GM23338 (cell line): ENCODE results near the gene PAH. TPM values are rescaled to one million over a fixed set of nuclear protein-coding genes. Genes with fewer than 3 reads are reported as not detected.

Source experiments
- ATAC-seq: fragments of 200-7000 bp; cut with Tn5 transposase; 3 replicates; pipeline ENCODE4 v1.9.1; 2020
- DNase-seq: peaks from one replicate; pipeline ENCODE4 v3.0.0-alpha.2; 2015; ENCODE audit warnings: low spot score
- H2AFZ ChIP-seq: fragments of 200-600 bp; sonication (generic); 2 replicates; pipeline ENCODE4 v1.8.0; 2016; ENCODE audit warnings: antibody characterized with exemption, mild to moderate bottlenecking, moderate library complexity
- H3F3A ChIP-seq: fragments of 200-600 bp; sonication (generic); replicated peaks from 2 replicates; pipeline ENCODE4 v1.8.0; 2017; ENCODE audit warnings: antibody characterized with exemption, mixed run types, low read depth
- H3K27ac ChIP-seq: fragments of 200-600 bp; sonication (generic); 2 replicates; pipeline ENCODE4 v1.6.1; 2016; ENCODE audit warnings: low read depth
- H3K27me3 ChIP-seq: fragments of 200-600 bp; sonication (generic); 2 replicates; pipeline ENCODE4 v1.8.0; 2016; ENCODE audit warnings: mild to moderate bottlenecking, mixed run types, moderate library complexity; ENCODE audit not compliant: insufficient read depth
- H3K36me3 ChIP-seq: fragments of 200-600 bp; sonication (generic); 2 replicates; pipeline ENCODE4 v1.8.0; 2016; ENCODE audit warnings: mild to moderate bottlenecking; ENCODE audit not compliant: insufficient read depth
- H3K4me1 ChIP-seq: fragments of 200-600 bp; sonication (generic); 2 replicates; pipeline ENCODE4 v1.8.0; 2016; ENCODE audit warnings: mild to moderate bottlenecking, moderate library complexity; ENCODE audit not compliant: insufficient read depth
- H3K4me2 ChIP-seq: fragments of 200-600 bp; sonication (generic); 2 replicates; pipeline ENCODE4 v1.7.1; 2017; ENCODE audit warnings: mixed run types
- H3K4me3 ChIP-seq: fragments of 200-600 bp; sonication (generic); 2 replicates; pipeline ENCODE4 v1.6.1; 2016; ENCODE audit warnings: mixed run types
- H3K79me2 ChIP-seq: fragments of 200-600 bp; sonication (generic); replicated peaks from 2 replicates; pipeline ENCODE4 v1.8.0; 2017; ENCODE audit warnings: mild to moderate bottlenecking; ENCODE audit not compliant: insufficient read depth
- H3K9me2 ChIP-seq: fragments of 200-600 bp; sonication (generic); 2 replicates; pipeline ENCODE4 v1.8.0; 2017; ENCODE audit not compliant: insufficient read depth
- H4K20me1 ChIP-seq: fragments of 200-600 bp; sonication (generic); replicated peaks from 2 replicates; pipeline ENCODE4 v1.8.0; 2017; ENCODE audit warnings: mild to moderate bottlenecking; ENCODE audit not compliant: insufficient read depth
- H3K27ac Mint-ChIP-seq: 2 replicates; pipeline ENCODE4 v1.8.0; 2020; ENCODE audit warnings: inconsistent platforms, mild to moderate bottlenecking, moderate library complexity, mixed read lengths
- H3K27me3 Mint-ChIP-seq: 3 replicates; pipeline ENCODE4 v1.8.0; 2022; ENCODE audit warnings: low read depth, mild to moderate bottlenecking, moderate library complexity, mixed read lengths, inconsistent platforms; ENCODE audit not compliant: insufficient read depth, poor library complexity
- H3K36me3 Mint-ChIP-seq: 3 replicates; pipeline ENCODE4 v1.8.0; 2021; ENCODE audit warnings: low read depth, mild to moderate bottlenecking, inconsistent platforms, moderate library complexity, mixed read lengths
- H3K4me1 Mint-ChIP-seq: 3 replicates; pipeline ENCODE4 v1.8.0; 2020; ENCODE audit warnings: mild to moderate bottlenecking, inconsistent platforms, mixed read lengths
- H3K4me3 Mint-ChIP-seq: 3 replicates; pipeline ENCODE4 v1.8.0; 2021; ENCODE audit warnings: moderate library complexity, mild to moderate bottlenecking, inconsistent platforms, mixed read lengths
- H3K9me3 Mint-ChIP-seq: 3 replicates; pipeline ENCODE4 v1.8.0; 2020; ENCODE audit warnings: moderate library complexity, mild to moderate bottlenecking, inconsistent platforms, mixed read lengths
- EZH2 ChIP-seq: fragments of 200-600 bp; sonication (generic); IDR thresholded peaks from one replicate; pipeline ENCODE4 v1.8.0; 2017; ENCODE audit warnings: antibody characterized with exemption, mild to moderate bottlenecking, low read depth; ENCODE audit not compliant: unreplicated experiment
- POLR2AphosphoS5 ChIP-seq: IDR thresholded peaks from 2 replicates; pipeline ENCODE4 v1.6.1; 2016; ENCODE audit warnings: antibody characterized with exemption, low read depth
- STAT1 ChIP-seq: IDR thresholded peaks from one replicate; pipeline ENCODE4 v1.6.1; 2016; ENCODE audit warnings: antibody characterized with exemption; ENCODE audit not compliant: unreplicated experiment
- ZNF114 ChIP-seq: fragments of 250-450 bp; sonication (Bioruptor Pico); IDR thresholded peaks from 2 replicates; pipeline ENCODE4 v1.5.0; 2020; ENCODE audit warnings: mild to moderate bottlenecking, moderate library complexity
- polyA plus RNA-seq: library from polyadenylated mRNA; unstranded; fragments of >200 nt; fragmentation: Nextera tagmentation; extraction: Ambion mirVana; gene quantifications from 2 replicates; pipeline ENCODE4 v1.2.1, GENCODE V29; 2016
- total RNA-seq: library from RNA; depleted of rRNA; stranded (reverse); fragments of >200 nt; shearing (Covaris generic); gene quantifications from 2 replicates; pipeline ENCODE4 v1.2.3, GENCODE V29; 2014
- TF ChIP-seq, protein P1 (sequence below): IDR thresholded peaks from one replicate; pipeline ENCODE4 v1.6.1; 2018; ENCODE audit warnings: antibody characterized with exemption; ENCODE audit not compliant: unreplicated experiment
- TF ChIP-seq, protein P2 (sequence below): fragments of 250-450 bp; sonication (Bioruptor Pico); IDR thresholded peaks from 2 replicates; pipeline ENCODE4 v1.5.0; 2020; ENCODE audit warnings: mild to moderate bottlenecking, moderate library complexity

The PAH gene
- total and polyA plus RNA-seq, 2 experiments from 2014 or later = 3.7 to 4.8 TPM

DNA sequence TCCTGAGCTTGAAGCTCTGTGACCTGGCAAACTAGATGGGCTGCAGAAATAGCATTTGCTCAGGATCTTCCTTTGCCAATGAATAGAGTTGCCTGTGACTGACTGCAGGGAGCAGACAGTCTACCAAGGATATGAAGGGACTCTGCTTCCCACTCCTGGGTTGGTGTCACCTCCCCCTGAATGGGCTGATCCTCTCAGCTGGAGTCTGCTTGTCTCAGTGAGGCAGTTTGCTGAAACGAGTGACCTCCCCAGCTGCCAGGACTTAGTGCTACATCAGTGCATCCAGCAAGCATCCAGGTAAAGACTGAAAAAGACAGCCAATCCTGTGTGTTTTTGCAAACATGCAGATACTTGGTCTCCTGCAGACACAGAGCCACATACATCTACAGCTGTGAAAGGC is 28.5 kb downstream of the PAH start:
- H3K27me3 Mint-ChIP-seq = peaks cover 2% of the 10 kb centered on the region
- no peak for TF ChIP-seq ZNF114 (CRISPR knock-in tag)
- TF ChIP-seq STAT1 = no peak

DNA sequence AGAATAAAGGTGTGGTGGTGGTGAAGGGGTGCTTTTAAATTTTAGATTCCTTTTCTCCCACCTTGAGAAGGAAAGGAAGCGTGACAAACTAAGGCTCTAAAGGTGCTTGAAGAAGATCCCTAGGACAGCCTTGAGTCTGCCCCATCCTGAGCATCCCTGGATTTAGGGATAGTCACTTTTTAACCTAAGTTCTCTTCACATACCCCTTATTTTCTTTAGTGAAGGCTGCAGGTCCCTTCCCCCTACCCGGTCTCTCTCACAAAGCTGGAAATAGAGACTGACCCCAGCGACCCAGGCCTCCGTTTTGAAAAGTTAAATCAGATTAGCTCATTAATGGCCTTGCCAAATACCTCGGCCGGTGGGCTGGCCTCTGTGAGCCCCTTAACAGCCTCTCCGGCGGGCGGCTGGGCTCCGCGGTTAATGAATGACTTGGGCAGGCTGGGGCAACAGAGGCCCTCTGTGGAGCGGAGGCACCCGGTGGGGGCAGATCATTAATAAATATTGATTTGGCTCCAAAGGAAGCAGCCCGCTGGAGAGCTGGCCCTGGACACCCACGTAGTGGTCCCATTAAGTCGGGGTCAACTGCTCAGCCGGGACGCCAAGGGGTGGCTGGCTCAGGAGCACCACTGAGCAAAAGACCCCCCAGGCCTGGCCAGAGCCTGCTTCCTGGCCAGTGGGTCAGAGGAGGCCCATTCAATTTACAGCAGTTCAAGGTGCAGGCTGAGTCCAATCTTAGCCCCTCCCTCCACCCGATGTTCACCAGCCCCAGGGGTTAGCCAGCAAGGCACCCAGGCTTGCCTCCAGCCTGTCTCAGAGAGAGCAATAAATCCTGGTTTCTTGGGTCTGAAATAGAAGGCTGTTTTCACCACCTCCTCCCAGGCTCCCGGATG is 31.8 kb downstream of the PAH start:
- Histone ChIP-seq H3K4me2 (no peak overlapping the region), H3K36me3 (no peaks in the 10 kb centered on the region), H3F3A (no peaks in the 10 kb centered on the region), H3K4me1 (0 out of 2 replicates have a peak, but pooled peaks cover 3% of the 10 kb centered on the region), H4K20me1 (no peaks in the 10 kb centered on the region), H3K79me2 (no peaks in the 10 kb centered on the region), H3K27me3 (no peaks in the 10 kb centered on the region), H3K9me2 (no peaks in the 10 kb centered on the region), H2AFZ (no peak overlapping the region), H3K4me3 (no peak overlapping the region), H3K27ac (no peak overlapping the region)
- H3K4me3 Mint-ChIP-seq = no peak overlapping the region
- DNase-seq = no peak
- H3K4me1 Mint-ChIP-seq = peaks cover 6% of the 10 kb centered on the region; the same call in 2 of the 3 replicates
- no peak for ATAC-seq
- TF ChIP-seq, protein P1, sequence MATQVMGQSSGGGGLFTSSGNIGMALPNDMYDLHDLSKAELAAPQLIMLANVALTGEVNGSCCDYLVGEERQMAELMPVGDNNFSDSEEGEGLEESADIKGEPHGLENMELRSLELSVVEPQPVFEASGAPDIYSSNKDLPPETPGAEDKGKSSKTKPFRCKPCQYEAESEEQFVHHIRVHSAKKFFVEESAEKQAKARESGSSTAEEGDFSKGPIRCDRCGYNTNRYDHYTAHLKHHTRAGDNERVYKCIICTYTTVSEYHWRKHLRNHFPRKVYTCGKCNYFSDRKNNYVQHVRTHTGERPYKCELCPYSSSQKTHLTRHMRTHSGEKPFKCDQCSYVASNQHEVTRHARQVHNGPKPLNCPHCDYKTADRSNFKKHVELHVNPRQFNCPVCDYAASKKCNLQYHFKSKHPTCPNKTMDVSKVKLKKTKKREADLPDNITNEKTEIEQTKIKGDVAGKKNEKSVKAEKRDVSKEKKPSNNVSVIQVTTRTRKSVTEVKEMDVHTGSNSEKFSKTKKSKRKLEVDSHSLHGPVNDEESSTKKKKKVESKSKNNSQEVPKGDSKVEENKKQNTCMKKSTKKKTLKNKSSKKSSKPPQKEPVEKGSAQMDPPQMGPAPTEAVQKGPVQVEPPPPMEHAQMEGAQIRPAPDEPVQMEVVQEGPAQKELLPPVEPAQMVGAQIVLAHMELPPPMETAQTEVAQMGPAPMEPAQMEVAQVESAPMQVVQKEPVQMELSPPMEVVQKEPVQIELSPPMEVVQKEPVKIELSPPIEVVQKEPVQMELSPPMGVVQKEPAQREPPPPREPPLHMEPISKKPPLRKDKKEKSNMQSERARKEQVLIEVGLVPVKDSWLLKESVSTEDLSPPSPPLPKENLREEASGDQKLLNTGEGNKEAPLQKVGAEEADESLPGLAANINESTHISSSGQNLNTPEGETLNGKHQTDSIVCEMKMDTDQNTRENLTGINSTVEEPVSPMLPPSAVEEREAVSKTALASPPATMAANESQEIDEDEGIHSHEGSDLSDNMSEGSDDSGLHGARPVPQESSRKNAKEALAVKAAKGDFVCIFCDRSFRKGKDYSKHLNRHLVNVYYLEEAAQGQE = no peak
- TF ChIP-seq, protein P2, sequence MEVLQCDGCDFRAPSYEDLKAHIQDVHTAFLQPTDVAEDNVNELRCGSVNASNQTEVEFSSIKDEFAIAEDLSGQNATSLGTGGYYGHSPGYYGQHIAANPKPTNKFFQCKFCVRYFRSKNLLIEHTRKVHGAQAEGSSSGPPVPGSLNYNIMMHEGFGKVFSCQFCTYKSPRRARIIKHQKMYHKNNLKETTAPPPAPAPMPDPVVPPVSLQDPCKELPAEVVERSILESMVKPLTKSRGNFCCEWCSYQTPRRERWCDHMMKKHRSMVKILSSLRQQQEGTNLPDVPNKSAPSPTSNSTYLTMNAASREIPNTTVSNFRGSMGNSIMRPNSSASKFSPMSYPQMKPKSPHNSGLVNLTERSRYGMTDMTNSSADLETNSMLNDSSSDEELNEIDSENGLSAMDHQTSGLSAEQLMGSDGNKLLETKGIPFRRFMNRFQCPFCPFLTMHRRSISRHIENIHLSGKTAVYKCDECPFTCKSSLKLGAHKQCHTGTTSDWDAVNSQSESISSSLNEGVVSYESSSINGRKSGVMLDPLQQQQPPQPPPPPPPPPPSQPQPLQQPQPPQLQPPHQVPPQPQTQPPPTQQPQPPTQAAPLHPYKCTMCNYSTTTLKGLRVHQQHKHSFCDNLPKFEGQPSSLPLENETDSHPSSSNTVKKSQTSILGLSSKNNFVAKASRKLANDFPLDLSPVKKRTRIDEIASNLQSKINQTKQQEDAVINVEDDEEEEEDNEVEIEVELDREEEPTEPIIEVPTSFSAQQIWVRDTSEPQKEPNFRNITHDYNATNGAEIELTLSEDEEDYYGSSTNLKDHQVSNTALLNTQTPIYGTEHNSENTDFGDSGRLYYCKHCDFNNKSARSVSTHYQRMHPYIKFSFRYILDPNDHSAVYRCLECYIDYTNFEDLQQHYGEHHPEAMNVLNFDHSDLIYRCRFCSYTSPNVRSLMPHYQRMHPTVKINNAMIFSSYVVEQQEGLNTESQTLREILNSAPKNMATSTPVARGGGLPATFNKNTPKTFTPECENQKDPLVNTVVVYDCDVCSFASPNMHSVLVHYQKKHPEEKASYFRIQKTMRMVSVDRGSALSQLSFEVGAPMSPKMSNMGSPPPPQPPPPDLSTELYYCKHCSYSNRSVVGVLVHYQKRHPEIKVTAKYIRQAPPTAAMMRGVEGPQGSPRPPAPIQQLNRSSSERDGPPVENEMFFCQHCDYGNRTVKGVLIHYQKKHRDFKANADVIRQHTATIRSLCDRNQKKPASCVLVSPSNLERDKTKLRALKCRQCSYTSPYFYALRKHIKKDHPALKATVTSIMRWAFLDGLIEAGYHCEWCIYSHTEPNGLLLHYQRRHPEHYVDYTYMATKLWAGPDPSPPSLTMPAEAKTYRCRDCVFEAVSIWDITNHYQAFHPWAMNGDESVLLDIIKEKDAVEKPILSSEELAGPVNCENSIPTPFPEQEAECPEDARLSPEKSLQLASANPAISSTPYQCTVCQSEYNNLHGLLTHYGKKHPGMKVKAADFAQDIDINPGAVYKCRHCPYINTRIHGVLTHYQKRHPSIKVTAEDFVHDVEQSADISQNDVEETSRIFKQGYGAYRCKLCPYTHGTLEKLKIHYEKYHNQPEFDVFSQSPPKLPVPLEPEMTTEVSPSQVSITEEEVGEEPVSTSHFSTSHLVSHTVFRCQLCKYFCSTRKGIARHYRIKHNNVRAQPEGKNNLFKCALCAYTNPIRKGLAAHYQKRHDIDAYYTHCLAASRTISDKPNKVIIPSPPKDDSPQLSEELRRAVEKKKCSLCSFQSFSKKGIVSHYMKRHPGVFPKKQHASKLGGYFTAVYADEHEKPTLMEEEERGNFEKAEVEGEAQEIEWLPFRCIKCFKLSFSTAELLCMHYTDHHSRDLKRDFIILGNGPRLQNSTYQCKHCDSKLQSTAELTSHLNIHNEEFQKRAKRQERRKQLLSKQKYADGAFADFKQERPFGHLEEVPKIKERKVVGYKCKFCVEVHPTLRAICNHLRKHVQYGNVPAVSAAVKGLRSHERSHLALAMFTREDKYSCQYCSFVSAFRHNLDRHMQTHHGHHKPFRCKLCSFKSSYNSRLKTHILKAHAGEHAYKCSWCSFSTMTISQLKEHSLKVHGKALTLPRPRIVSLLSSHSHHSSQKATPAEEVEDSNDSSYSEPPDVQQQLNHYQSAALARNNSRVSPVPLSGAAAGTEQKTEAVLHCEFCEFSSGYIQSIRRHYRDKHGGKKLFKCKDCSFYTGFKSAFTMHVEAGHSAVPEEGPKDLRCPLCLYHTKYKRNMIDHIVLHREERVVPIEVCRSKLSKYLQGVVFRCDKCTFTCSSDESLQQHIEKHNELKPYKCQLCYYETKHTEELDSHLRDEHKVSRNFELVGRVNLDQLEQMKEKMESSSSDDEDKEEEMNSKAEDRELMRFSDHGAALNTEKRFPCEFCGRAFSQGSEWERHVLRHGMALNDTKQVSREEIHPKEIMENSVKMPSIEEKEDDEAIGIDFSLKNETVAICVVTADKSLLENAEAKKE = no peak
- no peak for TF ChIP-seq POLR2AphosphoS5
- TF ChIP-seq EZH2 = no peak
- no peak overlapping the region for H3K27ac Mint-ChIP-seq
- H3K9me3 Mint-ChIP-seq = no peaks in the 10 kb centered on the region
- no peaks in the 10 kb centered on the region for H3K36me3 Mint-ChIP-seq
- H3K27me3 Mint-ChIP-seq = peaks cover 2% of the 10 kb centered on the region

More for the DNA sequence above, 28.5 kb downstream of the PAH start:
- Mint-ChIP-seq H3K9me3 (no peaks in the 10 kb centered on the region), H3K36me3 (no peaks in the 10 kb centered on the region), H3K4me3 (no peak overlapping the region), H3K27ac (no peak overlapping the region), H3K4me1 (peaks cover 6% of the 10 kb centered on the region; the same call in 2 of the 3 replicates)
- H3K9me2 ChIP-seq = no peaks in the 10 kb centered on the region
- no peak overlapping the region for H2AFZ ChIP-seq
- no peaks in the 10 kb centered on the region for H4K20me1 ChIP-seq
- ATAC-seq (peak; percentile 45; the same call in 1 of the 3 replicates), DNase-seq (no peak)
- no peaks in the 10 kb centered on the region for H3K79me2 ChIP-seq
- no peak overlapping the region for H3K27ac ChIP-seq
- no peak overlapping the region for H3K4me3 ChIP-seq
- 0 out of 2 replicates have a peak, but pooled peaks cover 3% of the 10 kb centered on the region for H3K4me1 ChIP-seq
- no peaks in the 10 kb centered on the region for H3F3A ChIP-seq
- H3K4me2 ChIP-seq = no peak overlapping the region
- no peaks in the 10 kb centered on the region for H3K36me3 ChIP-seq
- no peaks in the 10 kb centered on the region for H3K27me3 ChIP-seq
